Measurements from ENCODE around the gene COMP.

DNA sequence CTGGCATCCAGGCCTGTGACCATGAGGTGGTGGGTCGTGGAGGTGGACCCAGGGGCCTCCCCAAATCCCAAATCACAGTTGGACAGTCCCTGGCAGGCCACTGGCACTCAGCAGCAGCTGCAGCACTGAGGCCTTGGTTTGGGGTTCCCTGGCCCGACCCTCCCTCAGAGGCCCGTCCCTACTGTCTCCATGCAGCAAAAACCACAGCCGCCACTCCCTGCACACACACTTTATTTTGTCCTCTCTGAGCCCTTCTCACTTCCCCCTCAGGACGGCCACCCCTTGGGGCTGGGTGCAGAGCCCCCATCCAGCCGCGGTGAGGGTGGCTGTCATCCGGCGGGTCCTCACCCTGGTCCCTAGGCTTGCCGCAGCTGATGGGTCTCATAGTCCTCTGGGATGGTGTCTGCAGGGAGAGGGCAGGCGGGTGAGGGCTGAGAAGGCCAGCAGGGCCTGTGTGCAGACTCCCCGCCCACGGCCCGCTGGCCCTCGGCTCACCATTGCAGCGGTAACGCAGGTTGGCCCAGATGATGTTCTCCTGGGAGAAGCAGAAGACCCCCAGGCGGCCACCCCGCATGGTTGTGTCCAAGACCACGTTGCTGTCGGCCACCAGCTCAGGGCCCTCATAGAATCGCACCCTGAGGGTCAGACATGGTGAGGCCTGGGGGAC is 8.4 kb downstream of the COMP start:
- TF ChIP-seq ZNF70 (CRISPR knock-in tag; IDR thresholded peaks at IDR 0.05) (no peak), RARB (CRISPR knock-in tag; IDR thresholded peaks at IDR 0.05) (no peak), SNAI2 (CRISPR knock-in tag; IDR thresholded peaks at IDR 0.05) (no peak), TCF4 (CRISPR knock-in tag; IDR thresholded peaks at IDR 0.05; ENCODE audit: borderline replicate concordance) (no peak), TOX (CRISPR knock-in tag; IDR thresholded peaks at IDR 0.05; ENCODE audit: borderline replicate concordance) (no peak), ARNTL (CRISPR knock-in tag; IDR thresholded peaks at IDR 0.05; ENCODE audit: borderline replicate concordance, low read depth) (no peak), ZFP30 (CRISPR knock-in tag; IDR thresholded peaks at IDR 0.05) (no peak), ZNF8 (CRISPR knock-in tag; IDR thresholded peaks at IDR 0.05) (no peak)
- TF ChIP-seq, protein P1, sequence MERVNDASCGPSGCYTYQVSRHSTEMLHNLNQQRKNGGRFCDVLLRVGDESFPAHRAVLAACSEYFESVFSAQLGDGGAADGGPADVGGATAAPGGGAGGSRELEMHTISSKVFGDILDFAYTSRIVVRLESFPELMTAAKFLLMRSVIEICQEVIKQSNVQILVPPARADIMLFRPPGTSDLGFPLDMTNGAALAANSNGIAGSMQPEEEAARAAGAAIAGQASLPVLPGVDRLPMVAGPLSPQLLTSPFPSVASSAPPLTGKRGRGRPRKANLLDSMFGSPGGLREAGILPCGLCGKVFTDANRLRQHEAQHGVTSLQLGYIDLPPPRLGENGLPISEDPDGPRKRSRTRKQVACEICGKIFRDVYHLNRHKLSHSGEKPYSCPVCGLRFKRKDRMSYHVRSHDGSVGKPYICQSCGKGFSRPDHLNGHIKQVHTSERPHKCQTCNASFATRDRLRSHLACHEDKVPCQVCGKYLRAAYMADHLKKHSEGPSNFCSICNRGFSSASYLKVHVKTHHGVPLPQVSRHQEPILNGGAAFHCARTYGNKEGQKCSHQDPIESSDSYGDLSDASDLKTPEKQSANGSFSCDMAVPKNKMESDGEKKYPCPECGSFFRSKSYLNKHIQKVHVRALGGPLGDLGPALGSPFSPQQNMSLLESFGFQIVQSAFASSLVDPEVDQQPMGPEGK (CRISPR knock-in tag; IDR thresholded peaks at IDR 0.05; ENCODE audit: borderline replicate concordance), result no peak
- TF ChIP-seq, protein P2, sequence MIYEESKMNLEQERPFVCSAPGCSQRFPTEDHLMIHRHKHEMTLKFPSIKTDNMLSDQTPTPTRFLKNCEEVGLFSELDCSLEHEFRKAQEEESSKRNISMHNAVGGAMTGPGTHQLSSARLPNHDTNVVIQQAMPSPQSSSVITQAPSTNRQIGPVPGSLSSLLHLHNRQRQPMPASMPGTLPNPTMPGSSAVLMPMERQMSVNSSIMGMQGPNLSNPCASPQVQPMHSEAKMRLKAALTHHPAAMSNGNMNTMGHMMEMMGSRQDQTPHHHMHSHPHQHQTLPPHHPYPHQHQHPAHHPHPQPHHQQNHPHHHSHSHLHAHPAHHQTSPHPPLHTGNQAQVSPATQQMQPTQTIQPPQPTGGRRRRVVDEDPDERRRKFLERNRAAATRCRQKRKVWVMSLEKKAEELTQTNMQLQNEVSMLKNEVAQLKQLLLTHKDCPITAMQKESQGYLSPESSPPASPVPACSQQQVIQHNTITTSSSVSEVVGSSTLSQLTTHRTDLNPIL (CRISPR knock-in tag; IDR thresholded peaks at IDR 0.05; ENCODE audit: low read depth), result no peak
- TF ChIP-seq, protein P3, sequence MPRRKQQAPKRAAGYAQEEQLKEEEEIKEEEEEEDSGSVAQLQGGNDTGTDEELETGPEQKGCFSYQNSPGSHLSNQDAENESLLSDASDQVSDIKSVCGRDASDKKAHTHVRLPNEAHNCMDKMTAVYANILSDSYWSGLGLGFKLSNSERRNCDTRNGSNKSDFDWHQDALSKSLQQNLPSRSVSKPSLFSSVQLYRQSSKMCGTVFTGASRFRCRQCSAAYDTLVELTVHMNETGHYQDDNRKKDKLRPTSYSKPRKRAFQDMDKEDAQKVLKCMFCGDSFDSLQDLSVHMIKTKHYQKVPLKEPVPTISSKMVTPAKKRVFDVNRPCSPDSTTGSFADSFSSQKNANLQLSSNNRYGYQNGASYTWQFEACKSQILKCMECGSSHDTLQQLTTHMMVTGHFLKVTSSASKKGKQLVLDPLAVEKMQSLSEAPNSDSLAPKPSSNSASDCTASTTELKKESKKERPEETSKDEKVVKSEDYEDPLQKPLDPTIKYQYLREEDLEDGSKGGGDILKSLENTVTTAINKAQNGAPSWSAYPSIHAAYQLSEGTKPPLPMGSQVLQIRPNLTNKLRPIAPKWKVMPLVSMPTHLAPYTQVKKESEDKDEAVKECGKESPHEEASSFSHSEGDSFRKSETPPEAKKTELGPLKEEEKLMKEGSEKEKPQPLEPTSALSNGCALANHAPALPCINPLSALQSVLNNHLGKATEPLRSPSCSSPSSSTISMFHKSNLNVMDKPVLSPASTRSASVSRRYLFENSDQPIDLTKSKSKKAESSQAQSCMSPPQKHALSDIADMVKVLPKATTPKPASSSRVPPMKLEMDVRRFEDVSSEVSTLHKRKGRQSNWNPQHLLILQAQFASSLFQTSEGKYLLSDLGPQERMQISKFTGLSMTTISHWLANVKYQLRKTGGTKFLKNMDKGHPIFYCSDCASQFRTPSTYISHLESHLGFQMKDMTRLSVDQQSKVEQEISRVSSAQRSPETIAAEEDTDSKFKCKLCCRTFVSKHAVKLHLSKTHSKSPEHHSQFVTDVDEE (CRISPR knock-in tag; IDR thresholded peaks at IDR 0.05), result no peak
- TF ChIP-seq, protein P4, sequence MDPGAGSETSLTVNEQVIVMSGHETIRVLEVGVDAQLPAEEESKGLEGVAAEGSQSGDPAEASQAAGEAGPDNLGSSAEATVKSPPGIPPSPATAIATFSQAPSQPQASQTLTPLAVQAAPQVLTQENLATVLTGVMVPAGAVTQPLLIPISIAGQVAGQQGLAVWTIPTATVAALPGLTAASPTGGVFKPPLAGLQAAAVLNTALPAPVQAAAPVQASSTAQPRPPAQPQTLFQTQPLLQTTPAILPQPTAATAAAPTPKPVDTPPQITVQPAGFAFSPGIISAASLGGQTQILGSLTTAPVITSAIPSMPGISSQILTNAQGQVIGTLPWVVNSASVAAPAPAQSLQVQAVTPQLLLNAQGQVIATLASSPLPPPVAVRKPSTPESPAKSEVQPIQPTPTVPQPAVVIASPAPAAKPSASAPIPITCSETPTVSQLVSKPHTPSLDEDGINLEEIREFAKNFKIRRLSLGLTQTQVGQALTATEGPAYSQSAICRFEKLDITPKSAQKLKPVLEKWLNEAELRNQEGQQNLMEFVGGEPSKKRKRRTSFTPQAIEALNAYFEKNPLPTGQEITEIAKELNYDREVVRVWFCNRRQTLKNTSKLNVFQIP (CRISPR knock-in tag; IDR thresholded peaks at IDR 0.05; ENCODE audit: borderline replicate concordance, low read depth), result no peak

Measured in SK-N-SH treated with all-trans-retinoic acid at 6 μM for 48 hours (cell line).